Hepatocyte (in vitro differentiated cells): ENCODE measurements around the gene CFAP99. TPM values are rescaled to one million over a fixed set of nuclear protein-coding genes. Genes with fewer than 3 reads are reported as not detected.

Source experiments
- DNase-seq: peaks from one replicate; pipeline ENCODE4 v3.0.0-alpha.2; 2016; ENCODE audit warnings: low spot score
- H2AFZ ChIP-seq: fragments of 200-600 bp; sonication (generic); 2 replicates; pipeline ENCODE4 v1.6.0; 2016; ENCODE audit warnings: antibody characterized with exemption, mild to moderate bottlenecking
- H3K27ac ChIP-seq: fragments of 200-600 bp; sonication (generic); 2 replicates; pipeline ENCODE4 v1.5.1; 2016; ENCODE audit warnings: mild to moderate bottlenecking
- H3K27me3 ChIP-seq: fragments of 200-600 bp; sonication (generic); 2 replicates; pipeline ENCODE4 v1.6.1; 2016
- H3K36me3 ChIP-seq: fragments of 200-600 bp; sonication (generic); replicated peaks from 2 replicates; pipeline ENCODE4 v1.5.1; 2016; ENCODE audit warnings: low read depth; ENCODE audit not compliant: insufficient read depth
- H3K4me1 ChIP-seq: fragments of 200-600 bp; sonication (generic); 2 replicates; pipeline ENCODE4 v1.5.1; 2016; ENCODE audit warnings: mild to moderate bottlenecking, moderate library complexity; ENCODE audit not compliant: insufficient read depth
- H3K4me2 ChIP-seq: fragments of 200-600 bp; sonication (generic); 2 replicates; pipeline ENCODE4 v1.6.0; 2016
- H3K4me3 ChIP-seq: fragments of 200-600 bp; sonication (generic); 2 replicates; pipeline ENCODE4 v1.5.1; 2016; ENCODE audit warnings: mild to moderate bottlenecking
- H3K79me2 ChIP-seq: fragments of 200-600 bp; sonication (generic); 2 replicates; pipeline ENCODE4 v1.6.0; 2017; ENCODE audit warnings: mild to moderate bottlenecking
- H3K9me2 ChIP-seq: fragments of 200-600 bp; sonication (generic); replicated peaks from 2 replicates; pipeline ENCODE4 v1.6.0; 2017; ENCODE audit warnings: mild to moderate bottlenecking; ENCODE audit not compliant: insufficient read depth
- H3K9me3 ChIP-seq: fragments of 200-600 bp; sonication (generic); 2 replicates; pipeline ENCODE4 v1.5.1; 2016; ENCODE audit warnings: low read depth, mild to moderate bottlenecking
- H4K20me1 ChIP-seq: fragments of 200-600 bp; sonication (generic); 2 replicates; pipeline ENCODE4 v1.6.0; 2016; ENCODE audit warnings: mild to moderate bottlenecking; ENCODE audit not compliant: insufficient read depth, poor library complexity, severe bottlenecking
- CTCF ChIP-seq: fragments of 200-600 bp; sonication (generic); IDR thresholded peaks from 2 replicates; pipeline ENCODE4 v1.5.1; 2016; ENCODE audit warnings: antibody characterized with exemption, mild to moderate bottlenecking; ENCODE audit not compliant: poor library complexity
- EZH2 ChIP-seq: fragments of 200-600 bp; sonication (generic); IDR thresholded peaks from 2 replicates; pipeline ENCODE4 v1.6.1; 2016; ENCODE audit warnings: antibody characterized with exemption, mild to moderate bottlenecking, borderline replicate concordance
- EZH2phosphoT487 ChIP-seq: fragments of 200-600 bp; sonication (generic); IDR thresholded peaks from one replicate; pipeline ENCODE4 v1.6.1; 2018; ENCODE audit warnings: antibody characterized with exemption, mild to moderate bottlenecking, low read depth, moderate library complexity; ENCODE audit not compliant: unreplicated experiment, severe bottlenecking
- WGBS: methylation state at CpG from one replicate; pipeline ENCODE4 v1.1.6; 2016; ENCODE audit warnings: low lambda C conversion rate; ENCODE audit errors: missing lambda C conversion rate; 5-methylcytosine and 5-hydroxymethylcytosine counted together
- polyA plus RNA-seq: library from polyadenylated mRNA; unstranded; fragments of >200 nt; fragmentation: Nextera tagmentation; extraction: Ambion mirVana; gene quantifications from 2 replicates; pipeline ENCODE4 v1.2.1, GENCODE V29; 2016
- total RNA-seq: library from RNA; depleted of rRNA; stranded (reverse); fragments of >200 nt; gene quantifications from 2 replicates; pipeline ENCODE4 v1.2.3, GENCODE V29; 2014

CFAP99 gene
- total and polyA plus RNA-seq, 2 experiments from 2014 or later = not detected

GRCh38 chr4:2421928-2422327, 3.2 kb downstream of the CFAP99 start:
- no peak overlapping the region for H3K4me3 ChIP-seq
- WGBS = 88% methylated on average over 6 of the region's 6 CpGs
- no peak for DNase-seq
- no peaks in the 10 kb centered on the region for H3K36me3 ChIP-seq
- no peaks in the 10 kb centered on the region for H4K20me1 ChIP-seq
- no peak overlapping the region for H3K27ac ChIP-seq
- H2AFZ ChIP-seq = no peak overlapping the region
- H3K9me3 ChIP-seq = no peaks in the 10 kb centered on the region
- H3K9me2 ChIP-seq = no peaks in the 10 kb centered on the region
- no peak overlapping the region for H3K4me2 ChIP-seq
- no peaks in the 10 kb centered on the region for H3K79me2 ChIP-seq
- peaks cover 36% of the 10 kb centered on the region for H3K27me3 ChIP-seq
- TF ChIP-seq CTCF (no peak), EZH2phosphoT487 (no peak), EZH2 (no peak)
- H3K4me1 ChIP-seq = peaks cover 15% of the 10 kb centered on the region

- peaks cover 8% of the 10 kb centered on the region for H3K4me1 ChIP-seq
- no peaks in the 10 kb centered on the region for H3K9me2 ChIP-seq
- no peaks in the 10 kb centered on the region for H3K9me3 ChIP-seq
- peaks cover 28% of the 10 kb centered on the region for H3K27me3 ChIP-seq
- 85% methylated on average over 4 of the region's 4 CpGs for WGBS
- H3K36me3 ChIP-seq = no peaks in the 10 kb centered on the region
- H3K79me2 ChIP-seq = no peaks in the 10 kb centered on the region
- no peak overlapping the region for H2AFZ ChIP-seq
- TF ChIP-seq EZH2phosphoT487 (no peak), CTCF (no peak), EZH2 (no peak)
- H4K20me1 ChIP-seq = no peaks in the 10 kb centered on the region
- H3K4me3 ChIP-seq = no peak overlapping the region
- H3K27ac ChIP-seq = no peak overlapping the region
- no peak overlapping the region for H3K4me2 ChIP-seq
- DNase-seq = no peak
Measured at GRCh38 chr4:2423066-2423465, 4.3 kb downstream of the CFAP99 start.

- no peaks in the 10 kb centered on the region for H4K20me1 ChIP-seq
- peaks cover 7% of the 10 kb centered on the region for H3K4me1 ChIP-seq
- H3K27me3 ChIP-seq = peaks cover 28% of the 10 kb centered on the region
- 88% methylated on average over 10 of the region's 10 CpGs for WGBS
- H3K9me3 ChIP-seq = no peaks in the 10 kb centered on the region
- H3K4me2 ChIP-seq = no peak overlapping the region
- DNase-seq = no peak
- no peak for TF ChIP-seq EZH2phosphoT487
- TF ChIP-seq EZH2 = no peak
- no peak for TF ChIP-seq CTCF
- no peak overlapping the region for H2AFZ ChIP-seq
- H3K4me3 ChIP-seq = no peak overlapping the region
- H3K9me2 ChIP-seq = no peaks in the 10 kb centered on the region
- H3K36me3 ChIP-seq = no peaks in the 10 kb centered on the region
- no peak overlapping the region for H3K27ac ChIP-seq
- H3K79me2 ChIP-seq = no peaks in the 10 kb centered on the region
Measured at GRCh38 chr4:2423695-2424094, 4.9 kb downstream of the CFAP99 start.

GRCh38 chr4:2424581-2424980, 5.8 kb downstream of the CFAP99 start:
- no peaks in the 10 kb centered on the region for H3K79me2 ChIP-seq
- peaks cover 24% of the 10 kb centered on the region for H3K27me3 ChIP-seq
- peaks cover under 1% of the 10 kb centered on the region for H3K4me1 ChIP-seq
- no peaks in the 10 kb centered on the region for H4K20me1 ChIP-seq
- H3K9me2 ChIP-seq = no peaks in the 10 kb centered on the region
- H3K4me2 ChIP-seq = no peak overlapping the region
- H3K9me3 ChIP-seq = no peaks in the 10 kb centered on the region
- H3K4me3 ChIP-seq = no peak overlapping the region
- H2AFZ ChIP-seq = no peak overlapping the region
- no peak overlapping the region for H3K27ac ChIP-seq
- DNase-seq = no peak
- 78% methylated on average over 10 of the region's 10 CpGs for WGBS
- H3K36me3 ChIP-seq = no peaks in the 10 kb centered on the region
- TF ChIP-seq EZH2phosphoT487 (no peak), CTCF (no peak), EZH2 (no peak)
